Endothelial cell of hepatic sinusoid (primary cell): ENCODE data around the gene BMF.
"Not testable (repeated sequence)": the region's sequence is repeated elsewhere in the genome, so short reads cannot be mapped to it uniquely, and the experiment has no call there.

Source experiments
- in situ Hi-C: cut with HindIII; loops from 2 replicates; pipeline ENCODE4 v1.10.0; 2017; ENCODE audit warnings: low sequenced_read_pairs

The BMF gene

GRCh38 chr15:40108855-40109735, at the start of gene BMF:
TSS of gene BMF (minus strand) at chr15:40108879. CDS start at chr15:40106086, 2,793 bp downstream.
- in situ Hi-C loops, result no loop called here

GRCh38 chr15:40157778-40158447, 49.2 kb upstream of the BMF start:
- in situ Hi-C loops, result no loop called here

DNA sequence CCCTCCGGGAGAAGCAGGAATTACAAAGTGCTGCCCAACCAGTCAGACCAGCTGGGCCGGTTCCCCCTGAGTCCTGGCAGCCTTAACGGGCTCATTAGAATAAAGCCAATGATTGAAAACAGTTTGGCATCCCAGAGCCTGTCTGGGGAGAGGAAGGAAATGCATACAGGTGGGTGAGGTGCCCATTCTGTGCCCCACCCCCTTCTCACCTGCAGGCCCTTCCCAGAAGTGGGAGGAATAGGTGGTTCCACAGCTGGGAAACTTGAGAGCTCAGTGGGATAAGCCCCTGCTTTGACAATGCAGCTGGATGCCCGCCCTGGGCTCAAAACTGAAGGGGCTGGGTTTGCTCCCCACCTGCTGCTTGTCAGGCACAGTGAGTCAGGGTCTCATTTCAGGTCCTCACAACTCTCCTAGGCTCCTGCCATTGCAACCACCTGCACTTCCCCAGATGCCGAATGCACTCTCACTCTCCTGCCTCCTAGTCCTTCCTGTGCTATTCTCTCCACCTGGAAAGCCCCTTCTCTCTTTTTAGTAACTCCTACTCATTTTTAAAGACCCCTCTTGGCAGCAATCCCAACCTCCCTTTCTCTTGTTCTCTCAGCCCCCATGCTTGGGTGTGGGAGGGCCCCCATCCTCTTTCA, 46.7 kb upstream of the BMF start:
- in situ Hi-C loops, result no loop called here

GRCh38 chr15:40154821-40155220, 46.1 kb upstream of the BMF start:
- in situ Hi-C loops, result loop anchor here (5.0 kb wide), 2 partner anchors 42 to 73 kb away; no protein-coding TSS in a partner anchor

GRCh38 chr15:40151991-40152390, 43.3 kb upstream of the BMF start:
- in situ Hi-C loops, result loop anchor here (5.0 kb wide), 2 partner anchors 45 to 70 kb away; no protein-coding TSS in a partner anchor

- in situ Hi-C loops, result loop anchor here (5.0 kb wide), 2 partner anchors 46 to 69 kb away; no protein-coding TSS in a partner anchor
Measured at GRCh38 chr15:40151499-40151898, 42.8 kb upstream of the BMF start.

DNA sequence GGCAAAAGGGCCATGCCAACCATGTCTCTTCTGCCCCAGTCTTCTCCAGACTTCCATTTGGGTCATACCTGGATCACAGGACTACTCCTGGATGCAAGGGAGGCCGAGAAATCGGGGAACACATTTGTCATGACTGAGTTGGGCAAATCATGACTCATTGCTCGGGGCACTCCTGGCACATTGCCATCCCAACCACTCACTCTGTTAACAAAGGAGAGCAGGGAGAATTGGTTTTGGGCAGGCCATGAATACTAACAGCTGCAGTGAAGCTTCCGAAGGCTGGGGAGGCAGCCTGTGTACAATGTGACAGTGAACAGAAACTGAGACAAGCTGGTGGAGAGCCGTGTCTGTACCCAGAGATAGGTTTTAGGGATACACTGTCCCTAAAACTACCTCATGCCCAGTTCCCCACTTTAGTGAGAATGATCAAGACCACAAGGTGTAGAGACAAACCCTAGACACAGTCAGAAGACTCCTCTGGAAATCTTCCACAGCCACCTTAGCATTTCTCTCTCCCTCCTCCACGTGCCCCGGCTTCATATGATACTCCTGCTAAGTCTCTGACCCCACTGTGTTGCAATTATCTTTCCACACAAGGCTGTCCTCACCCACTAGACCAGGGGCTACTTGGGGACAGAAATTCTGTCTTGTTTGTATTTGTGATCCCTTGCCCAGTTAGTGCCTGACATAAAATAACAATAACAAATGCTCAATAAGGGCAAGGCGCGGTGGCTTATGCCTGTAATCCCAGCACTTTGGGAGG, 41.7 kb upstream of the BMF start:
- in situ Hi-C loops, result loop anchor here (5.0 kb wide), 2 partner anchors 47 to 68 kb away; no protein-coding TSS in a partner anchor

DNA sequence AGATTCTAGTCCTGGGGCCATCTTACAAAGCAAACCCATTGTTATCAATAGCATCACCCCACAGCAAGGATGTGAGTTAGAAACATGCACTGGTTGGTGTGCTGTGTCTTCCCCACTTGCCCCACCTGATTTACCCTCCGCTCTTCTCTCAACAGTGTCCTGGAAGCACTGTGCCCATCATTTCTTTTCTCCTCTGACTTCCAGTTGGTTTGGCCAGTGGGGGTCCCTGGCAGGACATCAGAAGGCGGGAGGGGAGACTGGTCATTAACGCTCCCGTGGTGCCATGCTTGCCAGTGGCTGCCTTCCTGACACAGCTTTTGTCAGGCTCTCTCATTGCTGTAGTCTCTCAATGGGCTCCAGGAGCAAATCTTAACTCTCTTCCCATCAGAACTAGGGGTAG, 40.7 kb upstream of the BMF start:
- in situ Hi-C loops, result no loop called here

DNA sequence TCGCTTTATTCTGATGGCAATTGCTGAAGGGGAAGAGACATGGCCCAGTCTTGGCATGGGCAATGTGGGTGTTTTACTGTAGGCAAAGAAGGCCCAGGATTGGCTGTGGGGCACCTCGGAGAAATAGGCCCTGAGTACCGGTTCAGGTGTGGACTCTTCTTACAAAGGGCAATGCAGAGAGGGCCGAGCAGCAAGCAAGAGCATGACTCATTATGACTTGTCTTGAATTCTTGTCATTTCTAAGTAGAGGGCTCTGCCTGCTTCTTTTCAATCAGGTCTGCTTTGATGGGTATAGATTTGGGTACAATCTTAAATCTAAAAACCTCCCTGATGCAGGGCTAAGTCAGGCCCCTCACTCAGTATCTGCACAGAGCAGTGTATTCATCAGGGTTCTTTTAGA, 37.4 kb upstream of the BMF start:
- in situ Hi-C loops, result no loop called here

GRCh38 chr15:40142428-40142827, 33.7 kb upstream of the BMF start:
- in situ Hi-C loops, result no loop called here

DNA sequence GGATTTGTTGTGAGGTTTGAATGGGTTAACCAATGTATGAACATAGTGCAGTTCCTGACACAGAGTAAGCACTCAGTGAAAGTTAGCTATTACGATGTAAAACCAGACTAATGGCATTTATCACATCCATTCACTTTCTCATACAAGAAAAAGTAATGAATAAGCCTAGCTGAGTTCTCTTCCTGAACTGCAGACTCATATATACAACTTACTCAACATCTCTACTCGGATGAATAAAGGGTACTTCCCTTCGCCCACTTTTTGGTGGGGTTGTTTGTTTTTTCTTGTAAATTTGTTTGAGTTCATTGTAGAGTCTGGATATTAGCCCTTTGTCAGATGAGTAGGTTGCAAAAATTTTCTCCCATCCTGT, 29.5 kb upstream of the BMF start:
- in situ Hi-C loops, result not testable (repeated sequence)

DNA sequence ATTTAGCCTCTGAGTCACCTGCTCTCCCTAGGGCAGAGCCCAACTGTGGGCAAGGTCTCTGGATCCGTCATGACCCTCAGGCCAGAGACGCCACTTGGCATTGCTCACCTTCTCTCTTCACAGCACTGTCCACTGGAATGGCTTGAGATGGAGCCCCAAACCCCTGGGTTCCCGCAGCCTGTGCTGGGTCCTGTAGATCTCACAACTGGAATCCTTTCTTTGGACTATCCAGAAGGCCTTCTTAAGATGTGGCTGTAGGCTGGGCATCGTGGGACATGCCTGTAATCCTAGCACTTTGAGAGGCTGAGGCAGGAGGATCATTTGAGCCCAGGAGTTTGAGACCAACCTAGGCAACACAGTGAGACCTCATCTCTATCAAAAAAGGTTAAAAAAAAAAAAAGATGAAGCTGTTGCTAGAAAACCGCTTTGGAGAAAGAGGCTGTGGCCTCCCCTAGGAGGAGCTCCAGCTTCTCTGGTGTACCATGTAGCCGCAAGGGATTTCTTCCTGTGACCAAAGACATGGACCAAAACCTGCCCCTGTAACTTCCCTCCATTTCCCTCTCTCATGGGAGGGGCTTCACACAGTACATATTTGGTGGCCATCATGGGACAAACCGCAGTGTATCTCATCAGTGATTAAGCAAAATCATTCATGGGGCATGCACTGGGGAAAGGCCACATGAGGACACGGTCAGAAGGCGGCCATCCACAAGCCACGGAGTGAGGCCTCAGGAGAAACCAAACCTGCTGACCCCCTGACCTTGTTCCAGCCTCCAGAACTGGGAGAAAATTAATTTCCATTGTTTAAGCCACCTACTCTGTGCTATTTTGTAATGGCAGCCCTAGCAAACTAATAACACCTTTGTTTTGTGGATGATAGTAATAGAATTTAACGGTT, 28.9 kb upstream of the BMF start:
- in situ Hi-C loops, result no loop called here

DNA sequence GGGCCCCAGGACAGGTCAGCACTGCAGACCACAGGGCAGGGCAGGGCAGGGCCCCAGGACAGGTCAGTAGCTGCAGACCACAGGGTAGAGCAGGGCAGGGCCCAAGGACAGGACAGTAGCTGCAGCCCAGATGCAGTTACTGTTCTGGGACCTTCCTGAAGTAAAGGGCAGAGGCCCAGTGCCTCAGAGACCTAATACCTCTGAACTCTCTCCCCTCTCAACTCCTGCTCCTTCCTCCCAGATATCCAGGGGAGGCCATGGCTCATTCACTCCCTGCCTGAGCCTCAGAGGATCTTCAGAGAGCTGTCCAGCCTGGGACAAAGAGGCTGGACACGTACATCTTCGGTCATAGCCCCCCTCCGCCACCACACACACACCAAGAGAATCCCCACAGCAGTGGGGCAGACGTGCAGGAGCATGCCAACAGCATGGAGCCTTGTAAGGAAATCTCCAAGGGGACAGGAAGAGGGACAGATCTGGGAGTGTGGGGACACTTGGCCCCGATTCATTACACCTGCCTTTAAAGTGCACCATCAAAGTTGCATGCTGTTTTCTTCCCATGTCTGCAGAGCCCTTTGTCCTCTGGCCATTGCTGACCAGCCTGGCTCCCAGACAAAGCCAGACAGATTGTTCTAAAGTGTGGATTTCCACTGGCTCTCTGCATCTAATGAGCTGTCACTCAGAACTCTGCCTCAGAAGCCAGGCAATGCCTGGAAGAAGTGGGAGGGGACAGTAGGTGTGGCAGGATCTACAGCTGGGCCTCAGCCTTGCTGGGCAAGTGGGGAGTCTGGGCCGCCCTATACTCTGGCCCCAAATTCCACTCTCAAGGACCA, 28.0 kb upstream of the BMF start:
- in situ Hi-C loops, result no loop called here

- in situ Hi-C loops, result not testable (repeated sequence)
Measured at GRCh38 chr15:40135846-40136450, 27.3 kb upstream of the BMF start.

GRCh38 chr15:40134885-40135284, 26.2 kb upstream of the BMF start:
- in situ Hi-C loops, result no loop called here

DNA sequence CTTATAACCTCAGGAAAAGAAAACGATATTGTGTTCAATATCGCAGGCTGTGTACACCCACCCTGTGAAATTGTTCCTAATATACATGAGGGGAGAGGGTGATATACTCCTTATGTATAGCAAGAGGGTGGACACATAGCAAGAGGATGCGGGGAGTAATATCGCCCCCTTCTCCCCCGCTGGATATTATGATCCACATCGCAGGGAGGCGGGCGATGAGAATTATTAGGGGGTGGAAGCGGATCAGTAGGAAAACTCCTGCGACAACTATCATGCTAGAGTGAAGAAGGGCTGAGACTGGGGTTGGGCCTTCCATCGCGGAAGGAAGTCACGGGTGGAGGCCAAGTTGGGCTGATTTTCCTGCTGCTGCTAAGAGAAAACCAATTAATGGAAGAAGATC, 24.9 kb upstream of the BMF start:
- in situ Hi-C loops, result no loop called here

GRCh38 chr15:40130799-40131502, 22.3 kb upstream of the BMF start:
- in situ Hi-C loops, result no loop called here

DNA sequence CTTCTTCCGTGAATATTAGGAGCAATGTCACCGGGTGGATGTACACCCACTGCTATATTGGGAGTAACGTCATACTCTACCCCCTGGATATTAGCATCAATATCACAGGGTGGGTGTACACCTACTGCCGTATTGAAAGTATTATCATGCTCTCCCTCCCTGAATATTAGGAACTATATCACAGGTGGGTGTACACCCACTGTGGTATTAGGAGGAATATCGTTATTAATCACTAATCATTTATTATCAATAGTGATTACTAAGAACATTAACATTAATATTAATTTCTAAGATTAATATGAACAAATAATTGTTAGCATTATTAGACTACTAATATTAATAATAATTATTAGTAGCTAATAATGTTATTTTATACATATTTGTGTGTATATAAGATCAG, 21.4 kb upstream of the BMF start:
- in situ Hi-C loops, result no loop called here
